Chondrocyte (in vitro differentiated cells): Measurements from ENCODE around the gene SRSF2. TPM values are rescaled to one million over a fixed set of nuclear protein-coding genes. Genes with fewer than 3 reads are reported as not detected.

ENCODE experiments used
- DNase-seq: peaks from one replicate; pipeline ENCODE4 v3.0.0; 2021; ENCODE audit warnings: mixed read lengths, low spot score
- H3K27ac Mint-ChIP-seq: one replicate; pipeline ENCODE4 v1.8.0; 2021; ENCODE audit warnings: mild to moderate bottlenecking, moderate library complexity, mixed read lengths; ENCODE audit not compliant: unreplicated experiment
- H3K27me3 Mint-ChIP-seq: 2 replicates; pipeline ENCODE4 v1.8.0; 2021; ENCODE audit warnings: low read depth, mixed read lengths
- H3K36me3 Mint-ChIP-seq: 2 replicates; pipeline ENCODE4 v1.8.0; 2021; ENCODE audit warnings: low read depth, mixed read lengths
- H3K4me1 Mint-ChIP-seq: 2 replicates; pipeline ENCODE4 v1.8.0; 2021; ENCODE audit warnings: low read depth, mild to moderate bottlenecking, mixed read lengths
- H3K4me3 Mint-ChIP-seq: one replicate; pipeline ENCODE4 v1.8.0; 2021; ENCODE audit warnings: mild to moderate bottlenecking, moderate library complexity, mixed read lengths; ENCODE audit not compliant: unreplicated experiment
- H3K9me3 Mint-ChIP-seq: 2 replicates; pipeline ENCODE4 v1.8.0; 2021; ENCODE audit warnings: low read depth, mixed read lengths
- long read RNA-seq: library from polyadenylated mRNA; stranded (forward); transcript quantifications from one replicate; pipeline ENCODE4 v2.0.0, GENCODE V29; 2021
- total RNA-seq: library from RNA; stranded (reverse); gene quantifications from 3 replicates; pipeline ENCODE4 v1.2.1, GENCODE V29; 2021
- TF ChIP-seq, protein P1 (sequence below): fragments of 200-600 bp; sonication (generic); IDR thresholded peaks from 2 replicates; pipeline ENCODE4 v1.5.0; 2021; ENCODE audit warnings: antibody characterized with exemption, mild to moderate bottlenecking, moderate library complexity

Gene SRSF2, protein sequence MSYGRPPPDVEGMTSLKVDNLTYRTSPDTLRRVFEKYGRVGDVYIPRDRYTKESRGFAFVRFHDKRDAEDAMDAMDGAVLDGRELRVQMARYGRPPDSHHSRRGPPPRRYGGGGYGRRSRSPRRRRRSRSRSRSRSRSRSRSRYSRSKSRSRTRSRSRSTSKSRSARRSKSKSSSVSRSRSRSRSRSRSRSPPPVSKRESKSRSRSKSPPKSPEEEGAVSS
- total RNA-seq, result 94.4 to 183 TPM (median 95.2 TPM) in 3 replicates
- long read RNA-seq, transcript SRSF2-209 (2 exons, 1,001 nt), result minor isoform, 9 of 112 reads
- long read RNA-seq, transcript SRSF2-203 (2 exons, 2,885 nt), result minor isoform, 11 of 112 reads
- long read RNA-seq, transcript SRSF2-202 (3 exons, 1,927 nt), result major isoform, 52 of 112 reads
- long read RNA-seq, partial matches to known transcripts, result 7 of 112 reads
- long read RNA-seq, other reads (novel, unspliced or antisense), result 29 of 112 reads

GRCh38 chr17:76737082-76737675, at the start of gene SRSF2:
Gene SRSF2 (minus strand): TSS chr17:76737331. CDS start chr17:76737160, 171 bp downstream.
- Mint-ChIP-seq H3K4me3 (peak within 1 kb of the TSS; percentile 99), H3K27me3 (no peaks in the 10 kb centered on the region), H3K9me3 (no peaks in the 10 kb centered on the region), H3K4me1 (peaks cover 62% of the 10 kb centered on the region), H3K27ac (peak within 1 kb of the TSS; percentile 100), H3K36me3 (peaks cover 32% of the 10 kb centered on the region)
- DNase-seq, result peak; percentile 99
- TF ChIP-seq, protein P1, sequence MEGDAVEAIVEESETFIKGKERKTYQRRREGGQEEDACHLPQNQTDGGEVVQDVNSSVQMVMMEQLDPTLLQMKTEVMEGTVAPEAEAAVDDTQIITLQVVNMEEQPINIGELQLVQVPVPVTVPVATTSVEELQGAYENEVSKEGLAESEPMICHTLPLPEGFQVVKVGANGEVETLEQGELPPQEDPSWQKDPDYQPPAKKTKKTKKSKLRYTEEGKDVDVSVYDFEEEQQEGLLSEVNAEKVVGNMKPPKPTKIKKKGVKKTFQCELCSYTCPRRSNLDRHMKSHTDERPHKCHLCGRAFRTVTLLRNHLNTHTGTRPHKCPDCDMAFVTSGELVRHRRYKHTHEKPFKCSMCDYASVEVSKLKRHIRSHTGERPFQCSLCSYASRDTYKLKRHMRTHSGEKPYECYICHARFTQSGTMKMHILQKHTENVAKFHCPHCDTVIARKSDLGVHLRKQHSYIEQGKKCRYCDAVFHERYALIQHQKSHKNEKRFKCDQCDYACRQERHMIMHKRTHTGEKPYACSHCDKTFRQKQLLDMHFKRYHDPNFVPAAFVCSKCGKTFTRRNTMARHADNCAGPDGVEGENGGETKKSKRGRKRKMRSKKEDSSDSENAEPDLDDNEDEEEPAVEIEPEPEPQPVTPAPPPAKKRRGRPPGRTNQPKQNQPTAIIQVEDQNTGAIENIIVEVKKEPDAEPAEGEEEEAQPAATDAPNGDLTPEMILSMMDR, result no peak

- no peaks in the 10 kb centered on the region for H3K27me3 Mint-ChIP-seq
- peaks cover 5% of the 10 kb centered on the region for H3K4me1 Mint-ChIP-seq
- H3K36me3 Mint-ChIP-seq, result peaks cover 5% of the 10 kb centered on the region
- no peak for DNase-seq
- no peak overlapping the region for H3K4me3 Mint-ChIP-seq
- no peaks in the 10 kb centered on the region for H3K9me3 Mint-ChIP-seq
- TF ChIP-seq, protein P1, result no peak
- H3K27ac Mint-ChIP-seq, result no peak overlapping the region
Observed at GRCh38 chr17:76784926-76785325, 47.8 kb upstream of the SRSF2 start.

- TF ChIP-seq, protein P1, result no peak
- Mint-ChIP-seq H3K9me3 (no peaks in the 10 kb centered on the region), H3K4me3 (no peak overlapping the region), H3K27me3 (no peaks in the 10 kb centered on the region), H3K36me3 (peaks cover 9% of the 10 kb centered on the region), H3K4me1 (no peaks in the 10 kb centered on the region), H3K27ac (no peak overlapping the region)
- DNase-seq, result no peak
Observed at GRCh38 chr17:76783146-76783545, 46.0 kb upstream of the SRSF2 start.

- H3K9me3 Mint-ChIP-seq, result no peaks in the 10 kb centered on the region
- no peak overlapping the region for H3K27ac Mint-ChIP-seq
- TF ChIP-seq, protein P1, result peak; percentile 21
- peaks cover 14% of the 10 kb centered on the region for H3K36me3 Mint-ChIP-seq
- H3K27me3 Mint-ChIP-seq, result no peaks in the 10 kb centered on the region
- no peaks in the 10 kb centered on the region for H3K4me1 Mint-ChIP-seq
- no peak for DNase-seq
- H3K4me3 Mint-ChIP-seq, result no peak overlapping the region
Observed at GRCh38 chr17:76781056-76781982, 44.2 kb upstream of the SRSF2 start.
